Neuronal stem cell (in vitro differentiated cells): ENCODE data around the gene MGMT.

Experiments
- DNase-seq: peaks from one replicate; pipeline ENCODE4 v3.0.0-alpha.2; 2013; ENCODE audit warnings: low spot score
- H2AFZ ChIP-seq: one replicate; pipeline ENCODE4 v1.6.1; 2013; ENCODE audit warnings: mild to moderate bottlenecking, low read length, inconsistent platforms
- H2AK5ac ChIP-seq: 2 replicates; pipeline ENCODE4 v1.6.1; 2013; ENCODE audit warnings: low read depth, mild to moderate bottlenecking, inconsistent platforms, low read length, moderate library complexity, mixed read lengths
- H2BK120ac ChIP-seq: 2 replicates; pipeline ENCODE4 v1.6.1; 2013; ENCODE audit warnings: low read depth, mild to moderate bottlenecking, inconsistent platforms, low read length, moderate library complexity, mixed read lengths
- H2BK12ac ChIP-seq: one replicate; pipeline ENCODE4 v1.6.1; 2013; ENCODE audit warnings: low read length, inconsistent platforms
- H2BK15ac ChIP-seq: 2 replicates; pipeline ENCODE4 v1.6.1; 2013; ENCODE audit warnings: mild to moderate bottlenecking, low read length, inconsistent platforms, mixed read lengths
- H2BK5ac ChIP-seq: one replicate; pipeline ENCODE4 v1.6.1; 2013; ENCODE audit warnings: inconsistent platforms, mild to moderate bottlenecking, low read length, moderate library complexity
- H3K14ac ChIP-seq: one replicate; pipeline ENCODE4 v1.6.1; 2013; ENCODE audit warnings: low read length, inconsistent platforms
- H3K18ac ChIP-seq: 2 replicates; pipeline ENCODE4 v1.6.1; 2013; ENCODE audit warnings: low read length, inconsistent platforms
- H3K23ac ChIP-seq: 2 replicates; pipeline ENCODE4 v1.6.1; 2013; ENCODE audit warnings: low read depth, mild to moderate bottlenecking, mixed read lengths, low read length, inconsistent platforms; ENCODE audit not compliant: poor library complexity
- H3K27ac ChIP-seq: replicated peaks from 3 replicates; pipeline ENCODE4 v1.5.1; 2013; ENCODE audit warnings: low read length, inconsistent platforms
- H3K27me3 ChIP-seq, 3 experiments: 2 replicates each; pipeline ENCODE4 v1.6.1; 2013; ENCODE audit warnings: low read length in 3 of 3, mild to moderate bottlenecking in 2 of 3, inconsistent platforms in 1 of 3, low read depth in 1 of 3, mixed read lengths in 1 of 3, moderate library complexity in 1 of 3; ENCODE audit not compliant: control insufficient read depth in 3 of 3, insufficient read depth in 3 of 3
- H3K36me3 ChIP-seq, 2 donors: replicated peaks in 1 of 2; 2 replicates each; pipeline ENCODE4 v1.6.1; 2013; ENCODE audit warnings: low read length in 2 of 2; ENCODE audit not compliant: control insufficient read depth in 2 of 2, insufficient read depth in 2 of 2
- H3K4ac ChIP-seq: 2 replicates; pipeline ENCODE4 v1.6.1; 2013; ENCODE audit warnings: inconsistent platforms, mild to moderate bottlenecking, low read length, moderate library complexity
- H3K4me1 ChIP-seq, 2 donors: 1 replicate in 1 of 2; 2 replicates in 1 of 2; pipeline ENCODE4 v1.6.1; 2013; ENCODE audit warnings: low read length in 2 of 2, low read depth in 1 of 2; ENCODE audit not compliant: control insufficient read depth in 2 of 2, insufficient read depth in 1 of 2
- H3K4me2 ChIP-seq: one replicate; pipeline ENCODE4 v1.6.1; 2013; ENCODE audit warnings: mild to moderate bottlenecking, low read length, inconsistent platforms; ENCODE audit not compliant: insufficient read depth, poor library complexity, severe bottlenecking
- H3K4me3 ChIP-seq, 2 donors: 2 replicates each; pipeline ENCODE4 v1.5.1; 2013; ENCODE audit warnings: low read length in 2 of 2, mild to moderate bottlenecking in 2 of 2, inconsistent platforms in 1 of 2, moderate library complexity in 1 of 2
- H3K79me1 ChIP-seq: one replicate; pipeline ENCODE4 v1.6.1; 2013; ENCODE audit warnings: low read depth, mild to moderate bottlenecking, inconsistent platforms, low read length, moderate library complexity
- H3K9ac ChIP-seq: one replicate; pipeline ENCODE4 v1.6.1; 2013; ENCODE audit warnings: mild to moderate bottlenecking, low read depth, low read length, inconsistent platforms; ENCODE audit not compliant: poor library complexity
- H3K9me3 ChIP-seq, 2 donors: replicated peaks in 1 of 2; 2 replicates each; pipeline versions ENCODE3 to v1.6.1; 2013; ENCODE audit warnings: low read length in 2 of 2, mild to moderate bottlenecking in 2 of 2, inconsistent platforms in 1 of 2, low read depth in 1 of 2, mixed read lengths in 1 of 2, moderate library complexity in 1 of 2; ENCODE audit not compliant: control insufficient read depth in 2 of 2, insufficient read depth in 1 of 2
- H4K8ac ChIP-seq: one replicate; pipeline ENCODE4 v1.6.1; 2013; ENCODE audit warnings: low read depth, mild to moderate bottlenecking, inconsistent platforms, low read length, moderate library complexity
- H4K91ac ChIP-seq: one replicate; pipeline ENCODE4 v1.6.1; 2013; ENCODE audit warnings: low read length, low read depth, mild to moderate bottlenecking, inconsistent platforms; ENCODE audit not compliant: poor library complexity
- WGBS, 2 donors: extraction: QIAGEN DNeasy Blood & Tissue Kit; methylation state at CpG; one replicate each; pipeline ENCODE4 v1.1.7; 2013; ENCODE audit warnings: missing lambda C conversion rate in 2 of 2, mixed read lengths in 1 of 2; ENCODE audit not compliant: insufficient read length in 2 of 2, insufficient replicate concordance in 1 of 2; ENCODE audit errors: extremely low coverage in 2 of 2; 5-methylcytosine and 5-hydroxymethylcytosine counted together

MGMT gene

DNA sequence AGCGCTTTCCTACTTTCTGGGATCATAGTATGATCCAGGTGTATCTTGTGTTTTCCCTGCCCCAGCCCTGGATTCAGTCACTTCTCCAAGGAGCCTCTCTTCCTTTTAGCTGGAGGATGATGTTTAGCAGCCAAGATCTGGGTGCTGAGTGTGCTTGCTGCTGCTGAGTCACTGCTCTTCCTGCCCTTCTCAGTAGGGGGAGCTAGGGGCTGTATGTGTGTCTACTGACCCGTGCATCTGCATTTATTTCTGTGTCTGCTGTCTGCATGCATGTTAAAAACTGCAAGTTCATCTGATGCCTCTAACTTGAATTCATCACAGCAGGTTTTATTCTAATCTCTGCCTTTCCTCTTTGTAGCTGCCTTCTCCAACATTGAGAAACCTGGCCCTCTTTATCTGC is 31.6 kb downstream of the MGMT start:
- H3K4me2 ChIP-seq: no peak overlapping the region
- no peak overlapping the region for H2BK12ac ChIP-seq
- H3K23ac ChIP-seq: no peak overlapping the region
- no peak overlapping the region for H2AK5ac ChIP-seq
- no peak overlapping the region for H2BK120ac ChIP-seq
- H3K14ac ChIP-seq: no peak overlapping the region
- no CpG with 5 or more reads among the region's 2 CpGs for WGBS, 2 donors
- no peaks in the 10 kb centered on the region for H3K36me3 ChIP-seq
- no peak overlapping the region for H3K9ac ChIP-seq
- no peak overlapping the region for H4K8ac ChIP-seq
- peaks cover 3 to 6% of the 10 kb centered on the region in 2 donors for H3K4me1 ChIP-seq
- no peak overlapping the region for H2BK15ac ChIP-seq
- H3K4me3 ChIP-seq: no peak overlapping the region
- H3K27me3 ChIP-seq: no peaks in the 10 kb centered on the region
- no peak overlapping the region for H2BK5ac ChIP-seq
- no peak overlapping the region for H3K4ac ChIP-seq
- no peak overlapping the region for H3K18ac ChIP-seq
- no peaks in the 10 kb centered on the region for H3K79me1 ChIP-seq
- DNase-seq: no peak
- H4K91ac ChIP-seq: no peak overlapping the region
- H3K9me3 ChIP-seq: peaks cover 0 to 14% of the 10 kb centered on the region in 2 donors
- no peak overlapping the region for H2AFZ ChIP-seq
- no peak overlapping the region for H3K27ac ChIP-seq

- DNase-seq: no peak
- Histone ChIP-seq H3K4me2 (no peak overlapping the region), H2BK12ac (no peak overlapping the region), H3K23ac (no peak overlapping the region), H3K4ac (no peak overlapping the region), H2AFZ (no peak overlapping the region), H3K36me3 (no peaks in the 10 kb centered on the region), H3K27ac (no peak overlapping the region), H3K18ac (no peak overlapping the region), H2AK5ac (no peak overlapping the region), H3K4me3 (no peak overlapping the region), H3K9me3 (peaks cover 0 to 8% of the 10 kb centered on the region in 2 donors), H4K8ac (no peak overlapping the region), H3K9ac (no peak overlapping the region), H2BK5ac (no peak overlapping the region), H3K4me1 (peaks cover 0 to under 1% of the 10 kb centered on the region in 2 donors), H3K27me3 (no peaks in the 10 kb centered on the region), H2BK120ac (no peak overlapping the region), H4K91ac (no peak overlapping the region), H3K14ac (no peak overlapping the region), H3K79me1 (no peaks in the 10 kb centered on the region), H2BK15ac (no peak overlapping the region)
- WGBS, 2 donors: no CpG with 5 or more reads among the region's 9 CpGs
Observed at GRCh38 chr10:129500617-129501339, 33.7 kb downstream of the MGMT start.

- H3K9me3 ChIP-seq: peaks cover 0 to 8% of the 10 kb centered on the region in 2 donors
- no CpG with 5 or more reads among the region's 18 CpGs for WGBS, 2 donors
Observed at GRCh38 chr10:129501652-129502436, 34.8 kb downstream of the MGMT start.

GRCh38 chr10:129502448-129502847 is 35.4 kb downstream of the MGMT start:
- H2BK12ac ChIP-seq: no peak overlapping the region
- no peak overlapping the region for H3K27ac ChIP-seq
- H4K91ac ChIP-seq: no peak overlapping the region
- H3K18ac ChIP-seq: no peak overlapping the region
- no peaks in the 10 kb centered on the region for H3K4me1 ChIP-seq
- no peak overlapping the region for H2BK5ac ChIP-seq
- H3K79me1 ChIP-seq: no peaks in the 10 kb centered on the region
- no peak overlapping the region for H3K4ac ChIP-seq
- no peak overlapping the region for H3K23ac ChIP-seq
- DNase-seq: no peak
- peaks cover 0 to 8% of the 10 kb centered on the region in 2 donors for H3K9me3 ChIP-seq
- no CpG with 5 or more reads among the region's 5 CpGs for WGBS, 2 donors
- no peak overlapping the region for H3K14ac ChIP-seq
- no peak overlapping the region for H2AFZ ChIP-seq
- no peak overlapping the region for H2AK5ac ChIP-seq
- no peak overlapping the region for H2BK120ac ChIP-seq
- no peak overlapping the region for H3K4me3 ChIP-seq
- no peak overlapping the region for H2BK15ac ChIP-seq
- H3K4me2 ChIP-seq: no peak overlapping the region
- H3K27me3 ChIP-seq: no peaks in the 10 kb centered on the region
- H3K9ac ChIP-seq: no peak overlapping the region
- H3K36me3 ChIP-seq: no peaks in the 10 kb centered on the region
- H4K8ac ChIP-seq: no peak overlapping the region

More at GRCh38 chr10:129501652-129502436, 34.8 kb downstream of the MGMT start:
- no peaks in the 10 kb centered on the region for H3K4me1 ChIP-seq
- H3K9ac ChIP-seq: no peak overlapping the region
- H3K27ac ChIP-seq: no peak overlapping the region
- H3K14ac ChIP-seq: no peak overlapping the region
- H2BK120ac ChIP-seq: no peak overlapping the region
- H3K18ac ChIP-seq: no peak overlapping the region
- H3K4ac ChIP-seq: no peak overlapping the region
- DNase-seq: no peak
- no peak overlapping the region for H4K8ac ChIP-seq
- H3K23ac ChIP-seq: no peak overlapping the region
- H3K4me2 ChIP-seq: no peak overlapping the region
- no peaks in the 10 kb centered on the region for H3K36me3 ChIP-seq
- H2AK5ac ChIP-seq: no peak overlapping the region
- H2BK15ac ChIP-seq: no peak overlapping the region
- no peak overlapping the region for H2BK12ac ChIP-seq
- no peak overlapping the region for H2BK5ac ChIP-seq
- H3K27me3 ChIP-seq: no peaks in the 10 kb centered on the region
- H3K4me3 ChIP-seq: peak overlapping the region in 1 of 2 donors; percentile 25
- H3K79me1 ChIP-seq: no peaks in the 10 kb centered on the region
- no peak overlapping the region for H2AFZ ChIP-seq
- H4K91ac ChIP-seq: no peak overlapping the region
